Endothelial cell of hepatic sinusoid (primary cell): ENCODE measurements around the gene PRSS53.

Experiments
- in situ Hi-C: cut with HindIII; loops from 2 replicates; pipeline ENCODE4 v1.10.0; 2017; ENCODE audit warnings: low sequenced_read_pairs

The PRSS53 gene

GRCh38 chr16:31094424-31095120, 5.8 kb upstream of the PRSS53 start, which contains the start of gene VKORC1:
Gene VKORC1 (minus strand): TSS chr16:31094797. CDS start chr16:31094729, 68 bp downstream.
- in situ Hi-C loops, result no loop called here

DNA sequence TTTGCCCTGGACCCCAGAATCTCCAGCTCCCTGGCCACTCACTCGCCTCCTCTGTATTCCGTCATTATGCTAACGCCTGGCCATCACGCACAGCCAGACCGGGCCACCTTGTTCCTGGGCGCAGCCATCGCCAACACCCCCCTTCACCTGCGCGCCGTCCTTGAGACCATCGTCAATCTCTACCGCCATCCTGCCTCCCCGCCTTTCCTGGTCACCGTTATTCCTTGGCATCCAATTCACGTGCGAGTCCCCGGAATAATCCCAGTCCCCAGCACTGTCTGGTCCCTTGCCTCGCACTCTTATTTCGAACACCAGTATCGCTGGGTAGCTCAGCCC, 5.3 kb upstream of the PRSS53 start:
- in situ Hi-C loops, result no loop called here

- in situ Hi-C loops, result no loop called here
Observed at GRCh38 chr16:31093132-31093703, 4.5 kb upstream of the PRSS53 start.

DNA sequence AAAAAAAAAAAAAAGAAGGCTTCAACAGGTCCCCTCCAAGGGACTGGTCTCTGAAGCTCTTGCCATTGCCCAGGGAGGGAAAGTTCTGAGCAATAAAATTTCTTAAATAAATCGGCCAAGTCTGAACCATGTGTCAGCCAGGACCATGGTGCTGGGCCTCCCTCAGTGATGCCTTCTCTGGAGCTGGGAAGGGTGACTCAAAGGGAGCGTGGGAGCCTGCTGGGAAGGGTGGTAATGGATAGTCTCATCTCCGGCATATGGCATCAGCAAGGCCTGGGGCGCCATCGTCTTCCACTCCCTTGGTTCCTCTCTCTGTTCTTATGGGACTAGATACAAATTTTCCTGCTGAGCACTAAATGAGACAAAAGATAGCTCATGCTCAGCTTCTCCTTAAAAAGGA, 3.6 kb upstream of the PRSS53 start:
- in situ Hi-C loops, result no loop called here

DNA sequence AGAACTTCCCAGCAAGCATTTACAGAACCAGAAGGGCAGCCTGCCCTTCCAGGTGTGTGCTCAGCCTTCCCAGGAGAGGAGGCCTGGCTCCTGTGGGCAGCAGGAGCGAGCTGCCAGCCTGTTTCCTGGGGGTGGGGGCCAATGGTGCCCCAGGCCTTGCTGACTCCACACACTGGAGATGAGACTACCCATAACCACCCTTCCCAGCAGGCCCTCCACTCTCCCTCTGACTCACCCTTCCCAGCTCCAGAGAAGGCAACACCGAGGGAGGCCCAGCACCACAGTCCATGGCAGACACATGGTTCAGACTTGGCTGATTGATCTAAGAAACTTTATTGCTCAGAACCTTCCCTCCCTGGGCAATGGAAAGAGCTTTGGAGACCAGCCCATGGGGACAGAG, 1.8 kb upstream of the PRSS53 start:
- in situ Hi-C loops, result no loop called here

DNA sequence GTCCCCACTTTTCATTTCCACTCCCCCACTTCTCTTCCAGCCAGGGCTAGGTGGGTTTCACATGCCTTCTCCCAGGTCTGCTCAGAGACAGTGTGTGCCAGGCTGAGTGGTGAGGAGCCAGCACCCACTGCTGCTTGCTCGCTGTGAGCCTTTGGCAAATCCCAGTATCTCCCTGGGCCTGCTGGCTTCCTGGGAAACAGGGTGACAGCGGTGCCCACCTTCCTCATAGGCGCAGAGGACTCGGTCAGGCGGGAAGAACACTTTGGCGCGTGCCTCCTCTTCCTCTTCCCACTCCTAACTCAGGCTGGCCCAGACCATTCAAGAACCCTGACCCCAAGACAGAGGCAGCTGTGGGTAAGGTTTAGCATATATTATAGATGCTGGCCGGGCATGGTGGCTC, 456 bp upstream of the PRSS53 start:
- in situ Hi-C loops, result no loop called here

DNA sequence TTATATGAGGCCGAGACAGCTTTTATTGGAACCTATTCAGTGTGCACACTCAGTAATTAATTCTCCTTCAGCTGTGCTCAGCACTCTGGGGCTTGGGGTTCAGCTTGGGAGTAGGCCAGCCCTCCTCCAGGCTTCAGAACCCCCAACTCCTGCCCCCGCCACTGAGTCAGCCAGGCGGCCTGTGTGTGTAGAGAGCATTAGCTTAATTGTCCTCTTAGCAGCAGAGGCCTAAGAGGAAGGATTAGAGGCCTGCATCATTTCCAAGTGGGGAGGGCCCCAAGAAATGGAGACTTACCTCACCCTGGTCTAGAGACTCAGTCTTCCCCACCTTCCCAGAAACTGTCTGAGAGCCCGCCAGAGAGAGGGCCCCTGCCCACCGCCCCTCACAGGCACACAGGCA, 772 bp downstream of the PRSS53 start:
- in situ Hi-C loops, result no loop called here

DNA sequence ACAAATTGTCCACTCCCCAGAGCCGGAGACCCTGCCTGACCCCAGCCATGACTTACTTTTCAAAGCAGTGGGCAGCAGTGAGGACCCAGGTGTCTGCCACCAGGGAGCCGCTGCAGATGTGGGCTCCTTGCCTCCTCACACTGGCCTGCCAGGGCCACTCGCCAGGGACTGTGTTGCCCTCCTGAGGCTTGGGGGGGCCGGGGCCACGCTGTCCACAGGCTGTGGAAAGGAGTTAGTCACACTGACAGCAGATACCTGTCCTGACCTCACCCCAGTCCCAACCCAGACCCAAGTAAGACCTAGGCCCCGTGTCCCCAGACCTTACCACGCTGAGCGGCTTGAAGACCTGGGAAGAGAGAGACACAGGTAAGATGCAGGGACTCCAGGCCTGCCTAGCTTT, 1.3 kb downstream of the PRSS53 start:
- in situ Hi-C loops, result no loop called here

- in situ Hi-C loops, result no loop called here
Observed at GRCh38 chr16:31086629-31086906, 2.2 kb downstream of the PRSS53 start.

DNA sequence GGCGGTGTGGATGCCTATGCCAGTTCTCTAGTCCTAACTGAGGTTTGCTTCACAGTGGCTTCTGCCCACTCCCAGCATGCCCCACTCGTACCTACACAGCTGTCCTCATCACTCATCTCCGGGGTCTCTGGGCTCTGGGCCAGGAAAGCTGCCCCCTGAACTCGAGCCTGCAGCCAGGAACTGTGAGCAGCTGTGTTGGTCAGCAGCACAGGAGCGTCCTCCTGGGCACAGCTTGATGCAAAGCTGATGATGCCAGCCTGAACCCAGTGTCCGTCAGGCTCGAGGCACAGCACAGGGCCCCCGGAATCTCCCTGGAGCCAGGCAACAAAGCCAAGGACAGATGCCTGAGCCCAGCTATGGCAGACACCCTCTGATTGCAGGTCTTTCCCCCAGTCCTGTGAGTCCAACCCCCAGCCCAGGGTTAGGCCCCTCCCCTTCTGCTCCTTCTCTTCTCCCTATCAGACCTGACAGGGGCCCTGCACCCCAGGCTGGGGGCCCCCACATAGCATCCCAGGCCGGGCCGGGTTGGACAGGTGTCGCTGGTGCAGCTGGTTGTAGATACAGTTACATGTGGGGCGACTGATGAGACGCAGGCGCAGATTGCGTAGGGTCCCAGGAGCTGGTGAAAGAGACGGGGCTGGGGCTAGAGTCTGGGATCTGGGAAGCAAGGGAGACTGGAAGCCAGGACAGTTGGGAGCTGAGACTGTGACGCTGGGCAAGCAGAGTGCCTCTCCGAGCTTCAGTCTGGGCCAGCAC, 2.7 kb downstream of the PRSS53 start:
- in situ Hi-C loops, result no loop called here

- in situ Hi-C loops, result no loop called here
Observed at GRCh38 chr16:31085411-31085810, 3.3 kb downstream of the PRSS53 start.

- in situ Hi-C loops, result no loop called here
Observed at GRCh38 chr16:31084584-31085302, 4.0 kb downstream of the PRSS53 start.

GRCh38 chr16:31083981-31084380, 4.8 kb downstream of the PRSS53 start:
- in situ Hi-C loops, result no loop called here

DNA sequence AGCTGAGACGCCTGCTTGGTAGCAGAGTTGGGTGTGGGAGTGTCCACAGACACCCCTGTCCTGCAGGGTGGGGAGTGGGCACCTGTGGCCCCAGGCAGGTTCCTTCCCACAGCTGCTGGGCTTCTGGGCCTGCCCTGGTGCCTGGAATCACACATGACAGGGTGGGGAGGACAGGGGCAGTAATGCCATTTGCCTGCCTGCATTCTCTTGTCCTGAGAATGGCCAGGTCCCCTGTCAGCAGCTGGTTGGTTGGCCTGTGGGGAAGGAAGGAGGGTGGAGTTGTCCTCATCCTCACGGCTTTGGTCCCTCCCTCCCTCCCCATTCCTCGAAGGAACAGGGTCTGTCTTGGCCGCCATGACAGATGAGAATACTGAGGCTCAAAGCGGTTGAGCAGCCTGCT, 5.2 kb downstream of the PRSS53 start:
- in situ Hi-C loops, result no loop called here

GRCh38 chr16:31083081-31083480, 5.7 kb downstream of the PRSS53 start:
- in situ Hi-C loops, result no loop called here

GRCh38 chr16:31082368-31083045, 6.2 kb downstream of the PRSS53 start:
- in situ Hi-C loops, result no loop called here

GRCh38 chr16:31081428-31082351, 7.1 kb downstream of the PRSS53 start:
- in situ Hi-C loops, result no loop called here

- in situ Hi-C loops, result no loop called here
Observed at GRCh38 chr16:31080756-31081419, 7.9 kb downstream of the PRSS53 start.

DNA sequence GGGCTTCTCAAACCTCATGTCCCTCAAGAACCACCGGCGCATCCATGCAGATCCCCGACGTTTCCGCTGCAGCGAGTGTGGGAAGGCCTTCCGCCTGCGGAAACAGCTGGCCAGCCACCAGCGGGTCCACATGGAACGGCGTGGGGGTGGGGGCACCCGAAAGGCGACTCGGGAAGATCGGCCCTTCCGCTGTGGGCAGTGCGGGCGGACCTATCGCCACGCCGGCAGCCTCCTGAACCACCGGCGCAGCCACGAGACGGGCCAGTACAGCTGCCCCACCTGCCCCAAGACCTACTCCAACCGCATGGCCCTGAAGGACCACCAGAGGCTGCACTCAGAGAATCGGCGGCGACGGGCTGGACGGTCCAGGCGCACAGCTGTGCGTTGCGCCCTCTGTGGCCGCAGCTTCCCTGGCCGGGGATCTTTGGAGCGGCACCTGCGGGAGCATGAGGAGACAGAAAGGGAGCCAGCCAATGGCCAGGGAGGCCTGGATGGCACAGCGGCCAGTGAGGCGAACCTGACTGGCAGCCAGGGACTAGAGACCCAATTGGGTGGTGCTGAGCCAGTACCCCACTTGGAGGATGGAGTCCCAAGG, 8.6 kb downstream of the PRSS53 start:
- in situ Hi-C loops, result no loop called here
